ENCODE measurements around the gene TUBB. TPM values are rescaled to one million over a fixed set of nuclear protein-coding genes. Genes with fewer than 3 reads are reported as not detected.
A peak's percentile ranks its signal among the peaks of the same experiment; 100 is the strongest.

The TUBB gene
- total and polyA plus RNA-seq, 2 of the 4 experiments (the other 2 are of a cell fraction): 1,401 to 2,004 TPM

- peaks cover 7% of the 10 kb centered on the region for H3K36me3 ChIP-seq (ENCODE audit: control insufficient read depth, insufficient read depth, low read length)
- H3K27me3 ChIP-seq (ENCODE audit: control insufficient read depth, insufficient read depth, low read length): no peaks in the 10 kb centered on the region
- peak overlapping the region; percentile 19; the same call in 1 of the 2 replicates for H3K56ac ChIP-seq (ENCODE audit: extremely low read depth, insufficient read depth, low read length)
- H3K23ac ChIP-seq (ENCODE audit: low read depth, low read length): peak overlapping the region; percentile 88
- peak overlapping the region; percentile 12; the same call in 1 of the 2 replicates for H3K4me2 ChIP-seq (ENCODE audit: low read depth, low read length)
- no peak overlapping the region for H3K9ac ChIP-seq (ENCODE audit: low read depth, low read length)
- H2BK5ac ChIP-seq (ENCODE audit: low read depth, low read length, poor library complexity, severe bottlenecking): peak overlapping the region; percentile 71
- in situ Hi-C loops (cut with MboI; ENCODE audit: low sequenced_read_pairs) (loop anchor here (5.0 kb wide), 1 partner anchor 74 kb away; no protein-coding TSS in a partner anchor), dilution Hi-C loops (cut with HindIII; ENCODE audit: low sequenced_read_pairs, unreplicated experiment) (no loop called here), intact Hi-C loops (cut with micrococcal nuclease) (no loop called here)
- WGBS, 2 experiments (ENCODE audit: extremely low coverage in 2 of 2, insufficient read length in 1 of 2): 17% methylated on average over 1 of the region's 6 CpGs; no CpG with 5 or more reads in 1 of the 2 experiments
- peak overlapping the region; percentile 70 to 76; a peak in 3 of 4 replicates for H4K8ac ChIP-seq (ENCODE audit: low read depth in 2 of 2, low read length in 2 of 2)
- TF ChIP-seq RCOR1 (IDR thresholded peaks at IDR 0.05; ENCODE audit: insufficient replicate concordance, low read length): peak; percentile 39
- TF ChIP-seq CEBPB (IDR thresholded peaks at IDR 0.05; ENCODE audit: low read depth, low read length): no peak
- peak; percentile 32; the same call in 1 of the 2 replicates for TF ChIP-seq BHLHE40 (IDR thresholded peaks at IDR 0.05; ENCODE audit: low read depth, low read length)
- H4K5ac ChIP-seq (ENCODE audit: low read depth, low read length): peak overlapping the region; percentile 90
- no peak for ATAC-seq (ENCODE audit: low read depth)
- DNase-seq: peak; percentile 52
- H3K9me3 ChIP-seq (ENCODE audit: control insufficient read depth, insufficient read depth, low read length): no peaks in the 10 kb centered on the region
- peaks cover 35% of the 10 kb centered on the region for H3K4me1 ChIP-seq (ENCODE audit: control insufficient read depth, insufficient read depth, low read length)
- no TSS peak for BruUV-seq (replicated peaks)
- ChIA-PET CTCF (no interaction called here), POLR2A (ENCODE audit: unreplicated experiment) (interaction anchor here (0.5 kb wide), 1 partner anchor 7 kb away, joined by 4 read pairs; no protein-coding TSS in a partner anchor)
- peak overlapping the region; percentile 97 for H2BK120ac ChIP-seq (ENCODE audit: low read depth, low read length)
- no peak overlapping the region for H3K4me3 ChIP-seq (ENCODE audit: insufficient read depth, low read depth, low read length)
- H3K9me1 ChIP-seq (ENCODE audit: insufficient read depth, low read length): peaks cover 27% of the 10 kb centered on the region
- peak overlapping the region; percentile 96 for H2BK20ac ChIP-seq (ENCODE audit: low read depth, low read length)
- peak overlapping the region; percentile 98; the same call in 1 of the 2 replicates for H3K18ac ChIP-seq (ENCODE audit: low read depth, low read length)
- H4K91ac ChIP-seq (ENCODE audit: insufficient read depth, low read depth, low read length): peak overlapping the region; percentile 93
- peak overlapping the region; percentile 53 for H3K27ac ChIP-seq (ENCODE audit: insufficient read depth, low read length)
- H2AFZ ChIP-seq (replicated peaks; ENCODE audit: low read length, poor library complexity): no peak overlapping the region
- peak overlapping the region; percentile 93 for H2AK5ac ChIP-seq (ENCODE audit: low read depth, low read length)
- peaks cover 16 to 49% of the 10 kb centered on the region in 2 experiments for H3K79me1 ChIP-seq (ENCODE audit: low read depth in 1 of 2, low read length in 2 of 2)
- H4K20me1 ChIP-seq (ENCODE audit: insufficient read depth, low read length): peaks cover 11% of the 10 kb centered on the region
- peak overlapping the region; percentile 56 for H2AK9ac ChIP-seq (replicated peaks; ENCODE audit: low read depth, low read length, poor library complexity)
- H3K14ac ChIP-seq (replicated peaks; ENCODE audit: low read depth, low read length): peak overlapping the region; percentile 92
- peak overlapping the region; percentile 95 for H3K4ac ChIP-seq (ENCODE audit: low read depth, low read length)
- H2BK15ac ChIP-seq (ENCODE audit: low read depth, low read length): peak overlapping the region; percentile 63
Measured at GRCh38 chr6:30747902-30748769, 28.0 kb downstream of the TUBB start.
